ENCODE results near the gene VAV2.

VAV2 gene

DNA sequence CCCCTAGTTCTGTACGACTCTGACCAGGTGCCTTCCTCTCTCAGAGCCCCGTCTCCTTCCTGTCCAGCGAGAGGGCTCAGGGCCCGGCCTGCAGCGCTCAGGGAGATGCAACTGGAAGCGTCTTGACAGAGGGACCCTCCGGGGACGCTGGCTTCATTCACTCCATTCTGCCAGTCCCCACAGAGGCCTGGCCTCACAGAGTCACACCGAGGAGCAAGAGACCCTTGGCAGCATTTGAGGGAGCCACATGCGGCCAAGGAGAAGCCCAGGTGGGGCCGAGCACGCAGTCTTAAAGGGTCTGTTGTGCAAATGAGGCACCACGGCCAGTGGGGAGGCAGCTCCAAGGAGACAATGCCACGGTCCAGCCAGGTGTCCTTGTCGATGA, 167.3 kb downstream of the VAV2 start:
- peak overlapping the region; percentile 69 for H3K27ac ChIP-seq (ENCODE audit: low read depth, low read length)
- no peaks in the 10 kb centered on the region for H4K20me1 ChIP-seq (ENCODE audit: low read depth, low read length)
- H3F3A ChIP-seq (ENCODE audit: insufficient read depth): no peaks in the 10 kb centered on the region; the same call in none of the 2 replicates
- H3K79me2 ChIP-seq (ENCODE audit: insufficient read depth, low read length): no peaks in the 10 kb centered on the region; the same call in 1 of the 2 replicates
- no peak for TF ChIP-seq EZH2phosphoT487 (conservative IDR thresholded peaks at IDR 0.05; ENCODE audit: low read length)
- no peak overlapping the region for H3K4me3 ChIP-seq (ENCODE audit: insufficient read depth, low read length, poor library complexity, severe bottlenecking)
- H2AFZ ChIP-seq (ENCODE audit: low read depth, low read length, severe bottlenecking): no peak overlapping the region
- H3K36me3 ChIP-seq (ENCODE audit: low read length): no peaks in the 10 kb centered on the region
- no peak overlapping the region for H3K4me2 ChIP-seq (ENCODE audit: low read depth, low read length, poor library complexity, severe bottlenecking)
- H3K9me2 ChIP-seq (replicated peaks; ENCODE audit: insufficient read depth, low read length): no peaks in the 10 kb centered on the region
- no peaks in the 10 kb centered on the region for H3K9me3 ChIP-seq (ENCODE audit: insufficient read depth, low read length)
- H3K9ac ChIP-seq (ENCODE audit: low read length): no peak overlapping the region
- H3K27me3 ChIP-seq (ENCODE audit: low read length): no peaks in the 10 kb centered on the region

DNA sequence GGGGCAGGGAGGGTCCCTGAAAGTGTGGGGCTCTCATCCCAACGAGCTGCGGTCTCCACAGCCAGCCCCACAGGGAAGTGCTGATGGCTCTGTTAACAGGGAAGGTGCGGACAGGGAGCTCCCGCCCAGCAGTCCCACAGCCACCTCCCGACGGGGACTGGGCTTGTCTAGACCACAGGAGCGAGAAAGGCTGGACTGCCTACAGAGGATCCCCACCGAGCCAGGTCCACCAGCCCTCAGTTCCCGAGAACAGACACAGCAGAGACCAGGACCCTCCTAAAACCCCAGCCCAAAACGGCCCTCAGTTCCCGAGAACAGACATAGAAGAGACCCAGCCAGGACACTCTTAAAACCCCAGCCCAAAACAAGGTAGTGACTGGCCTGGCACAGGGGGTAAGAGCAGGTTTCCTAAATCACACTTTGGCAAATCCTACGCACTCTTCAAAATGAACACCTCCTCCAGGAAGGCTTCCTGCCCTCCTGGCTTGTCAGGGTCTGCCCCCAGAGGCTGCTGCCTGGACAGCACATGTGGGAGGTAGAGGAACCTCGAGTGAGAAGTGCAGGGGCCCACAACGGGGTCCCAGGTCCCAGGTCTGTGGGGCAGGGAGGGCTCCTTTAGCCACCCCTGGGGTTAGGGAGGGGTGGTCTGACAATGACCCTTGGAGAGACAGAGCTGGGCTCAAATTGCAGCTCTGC, 167.9 kb downstream of the VAV2 start:
- peak overlapping the region; percentile 38 for H3K4me2 ChIP-seq (ENCODE audit: low read depth, low read length, poor library complexity, severe bottlenecking)
- H3K27ac ChIP-seq (ENCODE audit: low read depth, low read length): peak overlapping the region; percentile 69

DNA sequence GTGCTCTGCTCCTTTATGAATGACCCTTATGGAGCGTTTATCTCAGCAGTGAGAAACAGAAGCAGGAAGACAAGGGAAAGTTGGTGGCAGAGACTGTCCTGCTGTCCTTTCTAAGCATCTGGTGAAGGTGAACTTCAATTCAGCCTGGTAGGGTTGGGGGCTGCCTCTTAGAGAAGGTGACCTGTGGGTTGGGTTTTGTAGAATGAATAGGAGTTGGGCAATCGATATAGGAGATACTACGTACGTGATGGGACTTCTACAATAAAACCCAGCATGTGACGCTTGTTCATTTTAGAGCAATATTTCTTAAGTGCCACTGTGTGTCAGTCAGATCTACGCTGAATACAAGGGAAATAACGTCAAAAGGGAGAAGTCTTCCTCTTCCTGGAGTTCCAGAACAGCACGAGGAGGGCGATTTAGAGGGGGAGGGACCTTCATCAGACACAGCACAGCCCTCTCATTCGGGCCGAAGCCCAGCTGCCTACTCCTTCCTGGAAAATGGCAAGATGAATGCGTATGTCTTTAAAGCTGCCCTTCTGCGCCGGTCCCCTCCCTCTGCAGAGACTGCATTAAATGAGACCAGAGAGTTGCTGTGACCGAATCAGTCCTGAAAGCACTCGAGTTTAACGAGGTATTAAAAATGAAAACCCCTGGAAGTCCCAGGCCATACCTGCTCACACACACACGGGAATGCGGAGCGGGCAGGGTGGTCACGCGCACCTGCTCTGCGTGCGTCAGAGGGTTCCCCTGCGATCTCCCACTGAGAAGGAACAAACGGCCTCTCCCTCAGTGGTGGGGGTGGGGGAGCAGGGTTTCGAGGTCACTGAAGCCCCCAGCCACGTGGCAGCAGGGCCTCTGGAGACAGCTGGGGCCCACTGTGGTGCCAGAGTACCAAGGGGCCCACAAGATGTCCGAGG, 168.7 kb downstream of the VAV2 start:
- TF ChIP-seq EZH2phosphoT487 (conservative IDR thresholded peaks at IDR 0.05; ENCODE audit: low read length): no peak
- TF ChIP-seq, protein P1, sequence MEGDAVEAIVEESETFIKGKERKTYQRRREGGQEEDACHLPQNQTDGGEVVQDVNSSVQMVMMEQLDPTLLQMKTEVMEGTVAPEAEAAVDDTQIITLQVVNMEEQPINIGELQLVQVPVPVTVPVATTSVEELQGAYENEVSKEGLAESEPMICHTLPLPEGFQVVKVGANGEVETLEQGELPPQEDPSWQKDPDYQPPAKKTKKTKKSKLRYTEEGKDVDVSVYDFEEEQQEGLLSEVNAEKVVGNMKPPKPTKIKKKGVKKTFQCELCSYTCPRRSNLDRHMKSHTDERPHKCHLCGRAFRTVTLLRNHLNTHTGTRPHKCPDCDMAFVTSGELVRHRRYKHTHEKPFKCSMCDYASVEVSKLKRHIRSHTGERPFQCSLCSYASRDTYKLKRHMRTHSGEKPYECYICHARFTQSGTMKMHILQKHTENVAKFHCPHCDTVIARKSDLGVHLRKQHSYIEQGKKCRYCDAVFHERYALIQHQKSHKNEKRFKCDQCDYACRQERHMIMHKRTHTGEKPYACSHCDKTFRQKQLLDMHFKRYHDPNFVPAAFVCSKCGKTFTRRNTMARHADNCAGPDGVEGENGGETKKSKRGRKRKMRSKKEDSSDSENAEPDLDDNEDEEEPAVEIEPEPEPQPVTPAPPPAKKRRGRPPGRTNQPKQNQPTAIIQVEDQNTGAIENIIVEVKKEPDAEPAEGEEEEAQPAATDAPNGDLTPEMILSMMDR (IDR thresholded peaks at IDR 0.05; ENCODE audit: insufficient read depth, low read length, poor library complexity, severe bottlenecking): no peak
- H3K27ac ChIP-seq (ENCODE audit: low read depth, low read length): peak overlapping the region; percentile 69
- H3K4me3 ChIP-seq (ENCODE audit: insufficient read depth, low read length, poor library complexity, severe bottlenecking): no peak overlapping the region
- H2AFZ ChIP-seq (ENCODE audit: low read depth, low read length, severe bottlenecking): no peak overlapping the region
- peak overlapping the region; percentile 42 for H3K9ac ChIP-seq (ENCODE audit: low read length)
- no peaks in the 10 kb centered on the region for H3K79me2 ChIP-seq (ENCODE audit: insufficient read depth, low read length)
- H3K4me2 ChIP-seq (ENCODE audit: low read depth, low read length, poor library complexity, severe bottlenecking): peak overlapping the region; percentile 38
- no peaks in the 10 kb centered on the region for H3K36me3 ChIP-seq (ENCODE audit: low read length)
- H4K20me1 ChIP-seq (ENCODE audit: low read depth, low read length): no peaks in the 10 kb centered on the region
- no peaks in the 10 kb centered on the region; the same call in none of the 2 replicates for H3F3A ChIP-seq (ENCODE audit: insufficient read depth)
- H3K27me3 ChIP-seq (ENCODE audit: low read length): no peaks in the 10 kb centered on the region
- H3K9me2 ChIP-seq (replicated peaks; ENCODE audit: insufficient read depth, low read length): no peaks in the 10 kb centered on the region
- H3K9me3 ChIP-seq (ENCODE audit: insufficient read depth, low read length): no peaks in the 10 kb centered on the region

More for the DNA sequence above, 167.9 kb downstream of the VAV2 start:
- no peak overlapping the region for H2AFZ ChIP-seq (ENCODE audit: low read depth, low read length, severe bottlenecking)
- no peak for TF ChIP-seq EZH2phosphoT487 (conservative IDR thresholded peaks at IDR 0.05; ENCODE audit: low read length)
- TF ChIP-seq, protein P1 (IDR thresholded peaks at IDR 0.05; ENCODE audit: insufficient read depth, low read length, poor library complexity, severe bottlenecking): no peak
- H3K27me3 ChIP-seq (ENCODE audit: low read length): no peaks in the 10 kb centered on the region
- H3K4me3 ChIP-seq (ENCODE audit: insufficient read depth, low read length, poor library complexity, severe bottlenecking): no peak overlapping the region
- H4K20me1 ChIP-seq (ENCODE audit: low read depth, low read length): no peaks in the 10 kb centered on the region
- H3K79me2 ChIP-seq (ENCODE audit: insufficient read depth, low read length): no peaks in the 10 kb centered on the region
- H3F3A ChIP-seq (ENCODE audit: insufficient read depth): no peaks in the 10 kb centered on the region; the same call in none of the 2 replicates
- H3K9me3 ChIP-seq (ENCODE audit: insufficient read depth, low read length): no peaks in the 10 kb centered on the region
- H3K9ac ChIP-seq (ENCODE audit: low read length): peak overlapping the region; percentile 42
- no peaks in the 10 kb centered on the region for H3K9me2 ChIP-seq (replicated peaks; ENCODE audit: insufficient read depth, low read length)
- no peaks in the 10 kb centered on the region for H3K36me3 ChIP-seq (ENCODE audit: low read length)
